ENCODE results near the gene RASGRF1.

Gene RASGRF1

DNA sequence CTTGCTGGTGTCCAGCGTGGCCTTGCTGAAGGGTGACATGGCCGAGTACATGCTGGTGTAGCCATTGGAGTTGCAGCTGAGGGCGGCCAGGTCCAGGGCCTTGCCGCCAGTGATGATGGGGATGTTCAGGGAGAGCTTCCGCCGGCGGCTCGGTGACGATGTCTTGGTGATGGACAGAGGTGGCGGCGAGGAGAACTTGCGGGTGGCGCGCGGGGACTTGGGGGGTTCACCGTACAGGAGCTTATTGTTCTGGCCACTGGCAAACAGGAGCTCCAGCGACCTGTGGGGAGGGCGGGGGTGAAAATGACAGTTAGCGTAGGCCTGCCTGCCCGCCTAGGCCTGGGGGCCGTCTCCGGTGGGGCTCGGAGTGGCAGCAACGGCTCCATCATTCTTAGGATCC lies 86.7 kb downstream of the RASGRF1 start:
- H3K27ac ChIP-seq (ENCODE audit: insufficient read depth in 1 of 2, low read depth in 1 of 2, low read length in 2 of 2, poor library complexity in 1 of 2, severe bottlenecking in 2 of 2) = no peak overlapping the region
- no peaks in the 10 kb centered on the region for H3K36me3 ChIP-seq (ENCODE audit: control insufficient read depth in 4 of 4, insufficient read depth in 4 of 4, low read length in 3 of 4)
- no peak for DNase-seq
- ChIA-PET CTCF (interaction anchor here (0.9 to 3.2 kb wide), 9 partner anchors 9 to 181 kb away, joined by 3 to 20 read pairs (median 4); no protein-coding TSS in a partner anchor), POLR2A (interaction anchor here (0.6 kb wide), 1 partner anchor 33 kb away, joined by 4 read pairs; no protein-coding TSS in a partner anchor)
- peaks cover 7 to 36% (median 18%) of the 10 kb centered on the region in 4 experiments for H3K4me1 ChIP-seq (ENCODE audit: control extremely low read depth in 1 of 4, control insufficient read depth in 4 of 4, insufficient read depth in 4 of 4, low read length in 3 of 4)
- WGBS (ENCODE audit: insufficient coverage) = 96% methylated on average over 24 of the region's 24 CpGs
- H3K27me3 ChIP-seq (replicated peaks in 2 of 5; ENCODE audit: control insufficient read depth in 4 of 5, insufficient read depth in 5 of 5, low read length in 4 of 5) = no peaks in the 10 kb centered on the region
- H3K4me3 ChIP-seq (ENCODE audit: control insufficient read depth in 1 of 7, extremely low read depth in 1 of 7, insufficient read depth in 4 of 7, low read depth in 2 of 7, low read length in 6 of 7) = no peak overlapping the region
- H3K9me3 ChIP-seq (ENCODE audit: control extremely low read depth in 1 of 5, control insufficient read depth in 4 of 5, insufficient read depth in 2 of 5, low read depth in 1 of 5, low read length in 4 of 5) = no peaks in the 10 kb centered on the region

GRCh38 chr15:79003301-79003700 lies 87.3 kb downstream of the RASGRF1 start:
- Histone ChIP-seq H3K4me3 (ENCODE audit: control insufficient read depth in 1 of 7, extremely low read depth in 1 of 7, insufficient read depth in 4 of 7, low read depth in 2 of 7, low read length in 6 of 7) (no peak overlapping the region), H3K9me3 (ENCODE audit: control extremely low read depth in 1 of 5, control insufficient read depth in 4 of 5, insufficient read depth in 2 of 5, low read depth in 1 of 5, low read length in 4 of 5) (no peaks in the 10 kb centered on the region), H3K27ac (ENCODE audit: insufficient read depth in 1 of 2, low read depth in 1 of 2, low read length in 2 of 2, poor library complexity in 1 of 2, severe bottlenecking in 2 of 2) (no peak overlapping the region), H3K36me3 (ENCODE audit: control insufficient read depth in 4 of 4, insufficient read depth in 4 of 4, low read length in 3 of 4) (no peaks in the 10 kb centered on the region), H3K4me1 (ENCODE audit: control extremely low read depth in 1 of 4, control insufficient read depth in 4 of 4, insufficient read depth in 4 of 4, low read length in 3 of 4) (peaks cover 7 to 37% (median 18%) of the 10 kb centered on the region in 4 experiments), H3K27me3 (replicated peaks in 2 of 5; ENCODE audit: control insufficient read depth in 4 of 5, insufficient read depth in 5 of 5, low read length in 4 of 5) (no peaks in the 10 kb centered on the region)
- ChIA-PET POLR2A (interaction anchor here (0.6 kb wide), 1 partner anchor 33 kb away, joined by 4 read pairs; no protein-coding TSS in a partner anchor), CTCF (interaction anchor here (0.9 to 3.2 kb wide), 8 partner anchors 15 to 181 kb away, joined by 3 to 20 read pairs (median 4); no protein-coding TSS in a partner anchor)
- WGBS (ENCODE audit: insufficient coverage) = 96% methylated on average over 6 of the region's 9 CpGs
- no peak for DNase-seq

DNA sequence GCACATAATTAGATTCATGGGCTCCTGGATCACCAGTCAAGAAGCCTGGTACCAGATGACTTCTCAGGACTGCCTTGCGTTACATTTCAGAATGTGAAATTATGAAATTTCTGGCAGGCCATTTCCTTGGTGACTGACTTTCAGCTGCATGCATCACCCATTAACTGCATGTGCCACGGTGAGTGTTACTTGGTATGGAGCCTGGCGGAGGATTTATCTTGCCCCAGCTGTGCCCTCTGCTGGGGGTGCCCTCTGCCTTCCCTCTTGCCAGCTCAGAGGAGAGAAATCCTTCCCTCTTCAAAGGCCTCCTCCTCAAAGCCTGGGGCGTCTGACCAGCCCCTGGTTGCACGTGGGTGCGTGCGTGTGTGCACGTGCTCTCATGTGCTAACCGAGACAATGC lies 88.0 kb downstream of the RASGRF1 start:
- CTCF ChIA-PET = interaction anchor here (1.3 to 3.2 kb wide), 3 partner anchors 17 to 93 kb away, joined by 3 to 20 read pairs (median 6); no protein-coding TSS in a partner anchor

DNA sequence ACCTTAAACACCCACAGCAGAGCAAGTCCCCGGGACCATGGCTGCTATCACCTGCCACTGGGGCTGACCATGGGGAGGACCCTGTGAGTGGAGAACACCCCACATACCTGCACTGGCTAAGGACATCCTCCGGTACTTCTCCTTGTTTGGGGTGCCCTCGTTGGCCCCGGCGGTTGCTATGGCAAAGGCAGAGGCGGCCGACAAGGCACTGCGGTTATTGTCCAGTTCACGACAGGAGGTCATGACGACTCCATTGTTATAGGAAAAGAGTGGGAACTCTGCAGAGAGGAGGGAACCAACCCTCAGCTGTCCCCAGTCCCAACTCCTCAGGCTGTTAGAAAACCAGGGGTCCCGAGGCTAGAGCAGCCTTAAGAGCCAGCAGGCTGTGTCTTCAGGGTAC lies 90.9 kb downstream of the RASGRF1 start:
- POLR2A ChIA-PET = no interaction called here
- Histone ChIP-seq H3K4me3 (ENCODE audit: control insufficient read depth in 1 of 7, extremely low read depth in 1 of 7, insufficient read depth in 4 of 7, low read depth in 2 of 7, low read length in 6 of 7) (no peak overlapping the region), H3K9me3 (ENCODE audit: control extremely low read depth in 1 of 5, control insufficient read depth in 4 of 5, insufficient read depth in 2 of 5, low read depth in 1 of 5, low read length in 4 of 5) (no peaks in the 10 kb centered on the region), H3K27me3 (replicated peaks in 2 of 5; ENCODE audit: control insufficient read depth in 4 of 5, insufficient read depth in 5 of 5, low read length in 4 of 5) (no peaks in the 10 kb centered on the region), H3K27ac (ENCODE audit: insufficient read depth in 1 of 2, low read depth in 1 of 2, low read length in 2 of 2, poor library complexity in 1 of 2, severe bottlenecking in 2 of 2) (no peak overlapping the region), H3K36me3 (ENCODE audit: control insufficient read depth in 4 of 4, insufficient read depth in 4 of 4, low read length in 3 of 4) (no peaks in the 10 kb centered on the region), H3K4me1 (ENCODE audit: control extremely low read depth in 1 of 4, control insufficient read depth in 4 of 4, insufficient read depth in 4 of 4, low read length in 3 of 4) (peaks cover 3 to 39% (median 10%) of the 10 kb centered on the region in 4 experiments)
- CTCF ChIA-PET = interaction anchor here (1.4 to 3.4 kb wide), 3 partner anchors 7 to 53 kb away, joined by 3 to 17 read pairs (median 14); no protein-coding TSS in a partner anchor
- no peak for DNase-seq
- WGBS (ENCODE audit: insufficient coverage) = over 99% methylated on average over 10 of the region's 11 CpGs

More for the DNA sequence above, 88.0 kb downstream of the RASGRF1 start:
- no peak overlapping the region for H3K4me3 ChIP-seq (ENCODE audit: control insufficient read depth in 1 of 7, extremely low read depth in 1 of 7, insufficient read depth in 4 of 7, low read depth in 2 of 7, low read length in 6 of 7)
- peaks cover 7 to 42% (median 18%) of the 10 kb centered on the region in 4 experiments for H3K4me1 ChIP-seq (ENCODE audit: control extremely low read depth in 1 of 4, control insufficient read depth in 4 of 4, insufficient read depth in 4 of 4, low read length in 3 of 4)
- POLR2A ChIA-PET = no interaction called here
- no peaks in the 10 kb centered on the region for H3K27me3 ChIP-seq (replicated peaks in 2 of 5; ENCODE audit: control insufficient read depth in 4 of 5, insufficient read depth in 5 of 5, low read length in 4 of 5)
- no peaks in the 10 kb centered on the region for H3K36me3 ChIP-seq (ENCODE audit: control insufficient read depth in 4 of 4, insufficient read depth in 4 of 4, low read length in 3 of 4)
- DNase-seq = no peak
- H3K9me3 ChIP-seq (ENCODE audit: control extremely low read depth in 1 of 5, control insufficient read depth in 4 of 5, insufficient read depth in 2 of 5, low read depth in 1 of 5, low read length in 4 of 5) = no peaks in the 10 kb centered on the region
- 97% methylated on average over 7 of the region's 9 CpGs for WGBS (ENCODE audit: insufficient coverage)
- H3K27ac ChIP-seq (ENCODE audit: insufficient read depth in 1 of 2, low read depth in 1 of 2, low read length in 2 of 2, poor library complexity in 1 of 2, severe bottlenecking in 2 of 2) = no peak overlapping the region

DNA sequence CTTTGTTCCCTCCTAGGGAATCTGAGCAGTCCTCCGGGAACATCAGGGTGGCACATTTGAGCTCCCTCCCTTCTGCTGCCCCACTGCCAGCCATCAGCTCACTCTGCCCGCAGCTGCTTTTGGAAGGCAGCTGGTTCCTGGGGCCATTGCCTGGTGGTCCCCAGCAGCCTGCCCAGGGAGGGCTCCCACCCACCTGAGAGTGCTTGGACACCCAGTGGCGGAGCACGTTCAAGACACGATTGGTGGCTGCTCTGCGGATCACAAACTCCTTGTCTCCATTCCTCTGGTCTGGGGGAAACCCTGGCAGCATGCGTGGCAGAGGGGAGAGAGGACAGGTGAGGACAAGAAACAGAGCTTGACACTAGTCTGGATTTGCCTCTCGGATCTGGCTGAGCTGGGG lies 92.1 kb downstream of the RASGRF1 start:
- CTCF ChIA-PET = interaction anchor here (0.8 to 3.4 kb wide), 5 partner anchors 9 to 94 kb away, joined by 3 to 17 read pairs (median 5); no protein-coding TSS in a partner anchor
- Histone ChIP-seq H3K9me3 (ENCODE audit: control extremely low read depth in 1 of 5, control insufficient read depth in 4 of 5, insufficient read depth in 2 of 5, low read depth in 1 of 5, low read length in 4 of 5) (no peaks in the 10 kb centered on the region), H3K4me1 (ENCODE audit: control extremely low read depth in 1 of 4, control insufficient read depth in 4 of 4, insufficient read depth in 4 of 4, low read length in 3 of 4) (peaks cover 0 to 39% (median 0%) of the 10 kb centered on the region in 4 experiments), H3K4me3 (ENCODE audit: control insufficient read depth in 1 of 7, extremely low read depth in 1 of 7, insufficient read depth in 4 of 7, low read depth in 2 of 7, low read length in 6 of 7) (no peak overlapping the region), H3K27me3 (replicated peaks in 2 of 5; ENCODE audit: control insufficient read depth in 4 of 5, insufficient read depth in 5 of 5, low read length in 4 of 5) (no peaks in the 10 kb centered on the region), H3K27ac (ENCODE audit: insufficient read depth in 1 of 2, low read depth in 1 of 2, low read length in 2 of 2, poor library complexity in 1 of 2, severe bottlenecking in 2 of 2) (no peak overlapping the region), H3K36me3 (ENCODE audit: control insufficient read depth in 4 of 4, insufficient read depth in 4 of 4, low read length in 3 of 4) (no peaks in the 10 kb centered on the region)
- POLR2A ChIA-PET = interaction anchor here (0.6 kb wide), 1 partner anchor 9 kb away, joined by 3 read pairs; no protein-coding TSS in a partner anchor
- DNase-seq = no peak
- 95% methylated on average over 8 of the region's 8 CpGs for WGBS (ENCODE audit: insufficient coverage)

DNA sequence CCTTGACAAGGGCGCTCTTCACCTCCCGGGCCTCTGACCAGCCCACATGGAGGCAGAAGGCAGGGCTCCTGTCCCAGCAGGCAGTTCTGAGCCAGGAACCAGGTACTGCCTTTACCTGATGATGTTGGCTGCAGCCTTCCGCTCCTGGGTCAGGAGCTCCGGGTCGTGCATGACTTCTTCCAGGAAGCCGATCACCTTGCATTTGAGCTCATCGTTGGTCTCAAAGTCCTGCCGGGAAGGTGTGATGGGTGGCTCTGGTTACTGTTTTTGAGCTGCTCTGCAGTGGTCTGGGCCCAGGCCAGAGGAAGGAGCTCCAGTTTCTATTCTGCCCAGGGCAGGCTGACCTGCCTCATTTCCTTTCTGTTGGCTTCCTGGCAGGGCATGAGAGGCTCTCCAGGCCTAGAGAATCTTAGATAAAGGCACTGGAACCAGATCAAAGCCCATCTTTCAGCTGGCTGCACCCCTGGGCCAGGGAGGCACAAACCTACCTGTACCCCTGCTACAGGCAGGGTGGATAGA lies 92.5 kb downstream of the RASGRF1 start:
- ChIA-PET CTCF (interaction anchor here (1.1 to 3.4 kb wide), 4 partner anchors 9 to 87 kb away, joined by 4 to 17 read pairs (median 10); no protein-coding TSS in a partner anchor), POLR2A (interaction anchor here (0.6 kb wide), 1 partner anchor 9 kb away, joined by 3 read pairs; no protein-coding TSS in a partner anchor)
- Histone ChIP-seq H3K27me3 (replicated peaks in 2 of 5; ENCODE audit: control insufficient read depth in 4 of 5, insufficient read depth in 5 of 5, low read length in 4 of 5) (no peaks in the 10 kb centered on the region), H3K4me3 (ENCODE audit: control insufficient read depth in 1 of 7, extremely low read depth in 1 of 7, insufficient read depth in 4 of 7, low read depth in 2 of 7, low read length in 6 of 7) (no peak overlapping the region), H3K9me3 (ENCODE audit: control extremely low read depth in 1 of 5, control insufficient read depth in 4 of 5, insufficient read depth in 2 of 5, low read depth in 1 of 5, low read length in 4 of 5) (no peaks in the 10 kb centered on the region), H3K27ac (ENCODE audit: insufficient read depth in 1 of 2, low read depth in 1 of 2, low read length in 2 of 2, poor library complexity in 1 of 2, severe bottlenecking in 2 of 2) (no peak overlapping the region), H3K4me1 (ENCODE audit: control extremely low read depth in 1 of 4, control insufficient read depth in 4 of 4, insufficient read depth in 4 of 4, low read length in 3 of 4) (peaks cover 0 to 39% (median 0%) of the 10 kb centered on the region in 4 experiments), H3K36me3 (ENCODE audit: control insufficient read depth in 4 of 4, insufficient read depth in 4 of 4, low read length in 3 of 4) (no peaks in the 10 kb centered on the region)
- no peak for DNase-seq
- 65% methylated on average over 5 of the region's 8 CpGs for WGBS (ENCODE audit: insufficient coverage)

GRCh38 chr15:78996894-78997275 lies 93.7 kb downstream of the RASGRF1 start:
- H3K9me3 ChIP-seq (ENCODE audit: control extremely low read depth in 1 of 5, control insufficient read depth in 4 of 5, insufficient read depth in 2 of 5, low read depth in 1 of 5, low read length in 4 of 5) = no peaks in the 10 kb centered on the region
- H3K27me3 ChIP-seq (replicated peaks in 2 of 5; ENCODE audit: control insufficient read depth in 4 of 5, insufficient read depth in 5 of 5, low read length in 4 of 5) = no peaks in the 10 kb centered on the region
- no peak overlapping the region for H3K4me3 ChIP-seq (ENCODE audit: control insufficient read depth in 1 of 7, extremely low read depth in 1 of 7, insufficient read depth in 4 of 7, low read depth in 2 of 7, low read length in 6 of 7)
- WGBS (ENCODE audit: insufficient coverage) = 98% methylated on average over 5 of the region's 6 CpGs
- H3K4me1 ChIP-seq (ENCODE audit: control extremely low read depth in 1 of 4, control insufficient read depth in 4 of 4, insufficient read depth in 4 of 4, low read length in 3 of 4) = peaks cover 0 to 38% (median 0%) of the 10 kb centered on the region in 4 experiments
- H3K36me3 ChIP-seq (ENCODE audit: control insufficient read depth in 4 of 4, insufficient read depth in 4 of 4, low read length in 3 of 4) = no peaks in the 10 kb centered on the region
- POLR2A ChIA-PET = no interaction called here
- CTCF ChIA-PET = interaction anchor here (3.2 to 3.4 kb wide), 2 partner anchors 8 to 10 kb away, joined by 14 to 17 read pairs; no protein-coding TSS in a partner anchor
- DNase-seq = no peak
- no peak overlapping the region for H3K27ac ChIP-seq (ENCODE audit: insufficient read depth in 1 of 2, low read depth in 1 of 2, low read length in 2 of 2, poor library complexity in 1 of 2, severe bottlenecking in 2 of 2)
